Heart left ventricle (tissue), 16 donors: Measurements from ENCODE around the gene FAM181A. TPM values are rescaled to one million over a fixed set of nuclear protein-coding genes. Genes with fewer than 3 reads are reported as not detected.
A peak's percentile ranks its signal among the peaks of the same experiment; 100 is the strongest.

ENCODE experiments used
- ATAC-seq, 4 donors: fragments of 200-7000 bp; cut with Tn5 transposase; one replicate each; pipeline ENCODE4 v1.9.1; 2020 to 2022; ENCODE audit warnings: moderate library complexity in 4 of 4, mild to moderate bottlenecking in 3 of 4, moderate number of reproducible peaks in 1 of 4
- DNase-seq, 5 donors: peaks; one replicate each; pipeline ENCODE4 v3.0.0-alpha.2; 2020
- H3K27ac ChIP-seq, 12 donors: fragments of 200-600 bp; sonication (generic) in 4 of 12; one replicate each; pipeline versions ENCODE4 v1.5.0 to v1.8.0; 2016 to 2022; ENCODE audit warnings: mild to moderate bottlenecking in 2 of 12
- H3K27me3 ChIP-seq, 9 donors: fragments of 200-600 bp; sonication (generic) in 2 of 9; one replicate each; pipeline versions ENCODE4 v1.5.1 to v1.8.0; 2016 to 2022; ENCODE audit warnings: mild to moderate bottlenecking in 3 of 9
- H3K36me3 ChIP-seq, 9 donors: fragments of 200-600 bp; sonication (generic) in 2 of 9; one replicate each; pipeline versions ENCODE4 v1.5.0 to v1.8.0; 2018 to 2022; ENCODE audit warnings: mild to moderate bottlenecking in 2 of 9
- H3K4me1 ChIP-seq, 12 donors: fragments of 200-600 bp; sonication (generic) in 4 of 12; one replicate each; pipeline versions ENCODE4 v1.5.0 to v1.8.0; 2016 to 2022; ENCODE audit warnings: mild to moderate bottlenecking in 3 of 12
- H3K4me3 ChIP-seq, 12 donors: fragments of 200-600 bp; sonication (generic) in 4 of 12; one replicate each; pipeline versions ENCODE4 v1.5.0 to v1.8.0; 2017 to 2022; ENCODE audit warnings: mild to moderate bottlenecking in 9 of 12, moderate library complexity in 4 of 12
- H3K9me3 ChIP-seq, 12 donors: fragments of 200-600 bp; sonication (generic) in 4 of 12; one replicate each; pipeline versions ENCODE4 v1.5.0 to v1.8.0; 2016 to 2022; ENCODE audit warnings: mild to moderate bottlenecking in 1 of 12
- POLR2A ChIP-seq, 2 donors: fragments of 450-650 bp; IDR thresholded peaks; one replicate each; pipeline ENCODE4 v1.6.1; 2017; ENCODE audit warnings: antibody characterized with exemption in 2 of 2, mild to moderate bottlenecking in 2 of 2, moderate library complexity in 2 of 2
- WGBS, 4 donors: extraction: QIAGEN DNeasy Blood & Tissue Kit in 2 of 4; methylation state at CpG; one replicate each; pipeline versions ENCODE4 v1.1.5 to v1.1.7; 2013 to 2018; 5-methylcytosine and 5-hydroxymethylcytosine counted together
- intact Hi-C, 10 donors: fragments of 100-400 bp; cut with DNase I; formaldehyde crosslinking; loops; one replicate each; pipeline versions ENCODE4 v1.11.1 to v1.14.2; 2022
- polyA plus RNA-seq, 2 donors: library from polyadenylated mRNA; stranded (reverse); fragments of 200-250 nt; gene quantifications; one replicate each; pipeline ENCODE4 v1.2.3, GENCODE V29; 2013
- total RNA-seq, 9 donors: library from RNA; depleted of rRNA in 2 of 9; stranded (reverse); fragments of >200 nt in 2 of 9; fragmentation: NEBNext Ultra II Directional in 3 of 9; extraction: Animal tissue kit (Norgen Biotek cat#: 25700) in 3 of 9; gene quantifications; one replicate each; pipeline versions ENCODE4 v1.1.0 to v1.2.4, GENCODE V29; 2016 to 2023
- TF ChIP-seq, protein P1 (sequence below), 12 donors: fragments of 200-600 bp; sonication (generic) in 4 of 12; IDR thresholded peaks; one replicate each; pipeline versions ENCODE4 v1.5.0 to v1.8.0; 2018 to 2022; ENCODE audit warnings: antibody characterized with exemption in 12 of 12, mild to moderate bottlenecking in 5 of 12
- donor health status: ischemic (EF 13 %, LVEDD 7.1; RV severe dilation, severe dysfunction).
- donor health status: healthy with polysubstance abuse.
- donor health status: DM: no; HTN: yes; CAD: no.
- donor health status: DM: no; HTN: no; CAD: no.
- donor health status: ischemic (EF 25% LVEDD 6.9; RV normal size, moderate dysfunction).
- donor health status: ischemic (EF 25% LVEDD 5.7; RV mildly dilated, moderate dysfunction).
- donor health status: healthy.
- donor health status: DM: yes; HTN: yes; CAD: no.
- donor health status: ischemic (EF 35%, LVEDD 5.7; RV mildly dilated, moderate dysfunction).
- donor health status: nonischemic (EF 11% LVEDD 7.7; RV severe dilation, severe dysfunction).
- donor health status: DM: yes; HTN: yes; CAD: no.
- donor health status: PGD.
- donor health status: ischemic (EF 29% LVEDD 5.4; RV normal size, mild dysfunction).
- donor health status: nonischemic (EF 23%, LVEDD 6.1; RV moderate dilation, normal function).

FAM181A gene
- total and polyA plus RNA-seq, 11 donors = not detected

DNA sequence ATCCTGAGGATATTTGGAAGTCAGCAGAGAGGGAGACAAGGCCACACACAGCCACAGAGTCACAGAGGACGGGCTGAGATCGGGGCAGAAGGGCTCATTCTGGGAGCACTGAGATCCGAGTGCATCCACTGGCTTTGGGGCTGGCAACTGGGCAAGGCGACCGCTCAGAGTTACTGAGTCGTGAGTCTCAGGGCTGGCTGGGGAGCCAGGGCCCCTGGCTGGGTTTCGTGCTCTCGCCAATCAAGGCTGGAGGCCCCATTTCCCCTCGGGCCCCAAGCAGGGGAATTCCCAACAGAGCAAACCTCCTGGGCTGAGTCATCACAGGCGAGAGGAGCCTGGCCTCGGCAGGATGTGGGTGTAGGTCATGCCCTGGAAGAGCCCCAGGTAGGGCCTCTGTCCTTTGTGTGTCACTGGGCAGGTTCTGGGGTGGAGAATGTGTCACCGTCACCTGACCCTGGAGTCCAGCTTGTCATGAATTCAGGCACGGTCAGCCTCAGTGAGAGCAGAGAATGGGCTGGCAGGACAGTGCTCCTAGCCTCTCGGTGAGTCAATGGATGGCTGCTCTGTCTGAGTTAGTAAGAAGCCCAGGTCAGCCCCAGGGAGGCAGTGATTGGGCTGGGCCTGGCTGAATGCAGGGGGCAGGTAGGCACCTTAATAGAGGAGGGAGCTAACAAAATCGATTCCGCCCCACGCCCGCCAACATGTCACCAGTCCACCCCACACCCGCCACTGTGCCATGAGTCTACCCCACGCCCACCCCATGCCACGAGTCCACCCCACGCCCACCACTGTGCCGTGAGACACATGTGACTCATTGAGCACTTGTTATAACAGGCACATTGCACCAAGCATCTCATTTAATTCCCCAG is 32.3 kb downstream of the FAM181A start:
- Histone ChIP-seq H3K9me3 (no peaks in the 10 kb centered on the region), H3K4me3 (no peak overlapping the region), H3K36me3 (peaks cover 0 to 48% (median 12%) of the 10 kb centered on the region in 9 donors), H3K27ac (peak overlapping the region in 11 of 12 donors; percentile 6 to 87 (median 77)), H3K27me3 (no peaks in the 10 kb centered on the region), H3K4me1 (peaks cover 3 to 95% (median 53%) of the 10 kb centered on the region in 12 donors)
- DNase-seq (peak; percentile 56 to 78 (median 59)), ATAC-seq (peak in 3 of 4 donors; percentile 17 to 55 (median 54))
- intact Hi-C loops = loop anchor here in 3 of 10 donors (2.0 to 10.0 kb wide), 3 partner anchors 13 to 175 kb away; partner anchors contain the start of gene CCDC197 (in 1 of the 3)
- TF ChIP-seq, protein P1, sequence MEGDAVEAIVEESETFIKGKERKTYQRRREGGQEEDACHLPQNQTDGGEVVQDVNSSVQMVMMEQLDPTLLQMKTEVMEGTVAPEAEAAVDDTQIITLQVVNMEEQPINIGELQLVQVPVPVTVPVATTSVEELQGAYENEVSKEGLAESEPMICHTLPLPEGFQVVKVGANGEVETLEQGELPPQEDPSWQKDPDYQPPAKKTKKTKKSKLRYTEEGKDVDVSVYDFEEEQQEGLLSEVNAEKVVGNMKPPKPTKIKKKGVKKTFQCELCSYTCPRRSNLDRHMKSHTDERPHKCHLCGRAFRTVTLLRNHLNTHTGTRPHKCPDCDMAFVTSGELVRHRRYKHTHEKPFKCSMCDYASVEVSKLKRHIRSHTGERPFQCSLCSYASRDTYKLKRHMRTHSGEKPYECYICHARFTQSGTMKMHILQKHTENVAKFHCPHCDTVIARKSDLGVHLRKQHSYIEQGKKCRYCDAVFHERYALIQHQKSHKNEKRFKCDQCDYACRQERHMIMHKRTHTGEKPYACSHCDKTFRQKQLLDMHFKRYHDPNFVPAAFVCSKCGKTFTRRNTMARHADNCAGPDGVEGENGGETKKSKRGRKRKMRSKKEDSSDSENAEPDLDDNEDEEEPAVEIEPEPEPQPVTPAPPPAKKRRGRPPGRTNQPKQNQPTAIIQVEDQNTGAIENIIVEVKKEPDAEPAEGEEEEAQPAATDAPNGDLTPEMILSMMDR (IDR thresholded peaks at IDR 0.05) = no peak
- TF ChIP-seq POLR2A (IDR thresholded peaks at IDR 0.05) = no peak
- 57 to 64% (median 60%) methylated on average over 20 to 23 of the region's 23 CpGs for WGBS, 4 donors

DNA sequence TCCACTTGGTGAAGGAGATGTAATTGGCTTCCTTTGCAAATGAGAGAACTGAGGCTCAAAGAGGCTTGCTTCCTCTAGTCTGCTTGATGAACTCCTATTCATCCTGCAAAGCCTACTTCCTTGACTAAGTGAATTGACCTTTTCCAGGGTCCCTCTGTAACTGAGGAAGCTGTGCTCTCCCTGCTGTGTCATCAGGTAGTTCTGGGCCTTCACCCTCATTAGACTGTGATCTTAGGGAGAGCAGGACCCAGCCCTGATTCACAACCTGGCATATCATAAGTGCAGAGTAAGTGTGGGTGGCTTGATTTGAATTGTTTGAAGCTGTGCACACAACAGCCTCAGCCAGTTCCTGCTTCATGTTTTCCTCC is 32.9 kb downstream of the FAM181A start:
- peaks cover 3 to 89% (median 50%) of the 10 kb centered on the region in 12 donors for H3K4me1 ChIP-seq
- peaks cover 0 to 47% (median 9%) of the 10 kb centered on the region in 9 donors for H3K36me3 ChIP-seq
- H3K9me3 ChIP-seq = no peaks in the 10 kb centered on the region

DNA sequence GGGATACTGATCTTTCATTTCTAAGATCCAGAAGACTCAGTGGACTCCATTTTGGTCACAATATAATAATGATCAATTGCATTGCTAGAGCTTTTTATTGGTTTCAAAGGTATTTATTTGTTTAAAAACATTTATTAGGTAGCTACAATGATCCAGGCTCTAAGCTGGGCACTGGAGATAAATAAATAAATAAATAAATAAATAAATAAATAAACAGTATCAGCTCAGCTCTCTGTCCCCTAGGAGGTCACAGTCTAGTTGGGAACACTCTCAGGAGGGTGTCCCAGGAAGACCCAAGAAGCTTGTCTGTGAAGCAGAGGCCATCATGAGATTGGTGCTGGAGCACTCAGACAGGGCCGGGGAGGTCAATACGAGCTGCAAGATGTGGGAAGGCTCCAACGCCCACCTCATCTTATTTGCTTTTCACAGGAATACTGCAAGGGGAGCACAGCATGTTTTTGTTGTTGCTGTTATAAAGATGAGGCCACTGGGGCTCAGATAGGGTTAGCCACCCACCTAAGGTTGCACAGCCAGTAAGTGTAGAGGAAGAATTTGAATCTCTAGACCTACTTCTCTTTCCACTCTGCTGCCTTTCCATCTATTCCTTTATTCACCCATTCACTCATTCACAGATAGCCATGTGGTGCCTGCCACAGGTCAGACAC is 33.8 kb downstream of the FAM181A start:
- Histone ChIP-seq H3K4me3 (no peak overlapping the region), H3K36me3 (peaks cover 0 to 47% (median 9%) of the 10 kb centered on the region in 9 donors), H3K4me1 (peaks cover 3 to 89% (median 46%) of the 10 kb centered on the region in 12 donors), H3K27me3 (no peaks in the 10 kb centered on the region), H3K27ac (peak overlapping the region in 3 of 12 donors; percentile 77 to 86 (median 79)), H3K9me3 (no peaks in the 10 kb centered on the region)
- intact Hi-C loops = loop anchor here in 1 of 10 donors (5.0 kb wide), 1 partner anchor 36 kb away; the partner anchor contains the start of gene CCDC197
- TF ChIP-seq, protein P1 (IDR thresholded peaks at IDR 0.05) = no peak
- TF ChIP-seq POLR2A (IDR thresholded peaks at IDR 0.05) = no peak
- peak in 1 of 5 donors; percentile 2 for DNase-seq
- 80 to 90% (median 84%) methylated on average over 3 of the region's 3 CpGs for WGBS, 4 donors
- ATAC-seq = no peak

More for the DNA sequence above, 32.9 kb downstream of the FAM181A start:
- DNase-seq (no peak), ATAC-seq (no peak)
- Histone ChIP-seq H3K27me3 (no peaks in the 10 kb centered on the region), H3K27ac (peak overlapping the region in 9 of 12 donors; percentile 6 to 87 (median 77)), H3K4me3 (no peak overlapping the region)
- TF ChIP-seq, protein P1 (IDR thresholded peaks at IDR 0.05) = no peak
- TF ChIP-seq POLR2A (IDR thresholded peaks at IDR 0.05) = no peak
- intact Hi-C loops = loop anchor here in 1 of 10 donors (5.0 kb wide), 1 partner anchor 37 kb away; the partner anchor contains the start of gene CCDC197
